Measurements from ENCODE around the gene CASK.

The CASK gene

GRCh38 chrX:41629539-41629938 is 293.8 kb downstream of the CASK start:
- no peaks in the 10 kb centered on the region for H3K27me3 ChIP-seq (ENCODE audit: insufficient read depth, poor library complexity, severe bottlenecking)
- TF ChIP-seq GABPA (IDR thresholded peaks at IDR 0.05; ENCODE audit: low read depth), result no peak
- TF ChIP-seq REST (IDR thresholded peaks at IDR 0.05; ENCODE audit: insufficient replicate concordance, low read depth), result no peak
- no peak for TF ChIP-seq SPI1 (IDR thresholded peaks at IDR 0.05; ENCODE audit: borderline replicate concordance, low read depth)
- TF ChIP-seq CTCF (IDR thresholded peaks at IDR 0.05; ENCODE audit: insufficient read depth, low read length), result no peak
- no peak for TF ChIP-seq POLR2AphosphoS5 (IDR thresholded peaks at IDR 0.05; ENCODE audit: low read depth)
- H3K27ac ChIP-seq (replicated peaks), result no peak overlapping the region
- no peak for DNase-seq (ENCODE audit: low read depth in 1 of 2, low spot score in 1 of 2)
- no peak overlapping the region for H3K4me3 ChIP-seq (replicated peaks; ENCODE audit: insufficient read depth, low read length)

- Histone ChIP-seq H3K27me3 (ENCODE audit: insufficient read depth, poor library complexity, severe bottlenecking) (no peaks in the 10 kb centered on the region), H3K4me3 (replicated peaks; ENCODE audit: insufficient read depth, low read length) (no peak overlapping the region)
- DNase-seq (ENCODE audit: low read depth in 1 of 2, low spot score in 1 of 2), result no peak
These were observed 302.1 kb downstream of the CASK start for GRCh38 chrX:41621222-41621723.

More at GRCh38 chrX:41621222-41621723, 302.1 kb downstream of the CASK start:
- H3K27ac ChIP-seq (replicated peaks), result no peak overlapping the region
- no peak for TF ChIP-seq SPI1 (IDR thresholded peaks at IDR 0.05; ENCODE audit: borderline replicate concordance, low read depth)
- no peak for TF ChIP-seq REST (IDR thresholded peaks at IDR 0.05; ENCODE audit: insufficient replicate concordance, low read depth)
- TF ChIP-seq CTCF (IDR thresholded peaks at IDR 0.05; ENCODE audit: insufficient read depth, low read length), result no peak
- TF ChIP-seq POLR2AphosphoS5 (IDR thresholded peaks at IDR 0.05; ENCODE audit: low read depth), result no peak
- no peak for TF ChIP-seq GABPA (IDR thresholded peaks at IDR 0.05; ENCODE audit: low read depth)
